ENCODE data around the gene C2CD4C. TPM values are rescaled to one million over a fixed set of nuclear protein-coding genes. Genes with fewer than 3 reads are reported as not detected.
"Not testable (repeated sequence)": the region's sequence is repeated elsewhere in the genome, so short reads cannot be mapped to it uniquely, and the experiment has no call there.

C2CD4C gene
- total and polyA plus RNA-seq, 4 donors = 0.88 to 1.4 (median 1.2) TPM

GRCh38 chr19:384799-385169 lies 24.2 kb downstream of the C2CD4C start:
- H3K9me3 ChIP-seq (ENCODE audit: control insufficient read depth in 4 of 4, insufficient read depth in 3 of 4, low read length in 3 of 4) = peaks cover 0 to 2% (median 0%) of the 10 kb centered on the region in 4 donors
- H3K27ac ChIP-seq (ENCODE audit: low read depth in 1 of 2, low read length in 1 of 2) = no peak overlapping the region
- H3K4me3 ChIP-seq = no peak overlapping the region
- peaks cover 0 to 21% (median 14%) of the 10 kb centered on the region in 3 donors for H3K27me3 ChIP-seq (ENCODE audit: control insufficient read depth in 3 of 3, insufficient read depth in 3 of 3, low read length in 2 of 3)
- no peaks in the 10 kb centered on the region for H3K36me3 ChIP-seq (ENCODE audit: control insufficient read depth in 4 of 4, insufficient read depth in 4 of 4, low read length in 4 of 4)
- no peak for TF ChIP-seq CTCF (IDR thresholded peaks at IDR 0.05; ENCODE audit: control extremely low read depth, extremely low read depth)
- ATAC-seq (ENCODE audit: insufficient read depth, low FRiP score) (no peak), DNase-seq (no peak)
- no peak overlapping the region for H3K9ac ChIP-seq (ENCODE audit: insufficient read depth in 1 of 2, low read length in 2 of 2)
- H3K4me1 ChIP-seq (ENCODE audit: control insufficient read depth in 5 of 5, insufficient read depth in 5 of 5, low read length in 5 of 5) = no peaks in the 10 kb centered on the region
- 64 to 66% methylated on average over 9 of the region's 9 CpGs for WGBS, 2 donors

GRCh38 chr19:383922-384798 lies 24.8 kb downstream of the C2CD4C start:
- ATAC-seq (ENCODE audit: insufficient read depth, low FRiP score) = no peak

GRCh38 chr19:383040-383439 lies 25.9 kb downstream of the C2CD4C start:
- ATAC-seq (ENCODE audit: insufficient read depth, low FRiP score) (no peak), DNase-seq (no peak)
- peaks cover 0 to 2% (median 0%) of the 10 kb centered on the region in 4 donors for H3K9me3 ChIP-seq (ENCODE audit: control insufficient read depth in 4 of 4, insufficient read depth in 3 of 4, low read length in 3 of 4)
- 82 to 92% methylated on average over 19 of the region's 19 CpGs for WGBS, 2 donors
- no peaks in the 10 kb centered on the region for H3K4me1 ChIP-seq (ENCODE audit: control insufficient read depth in 5 of 5, insufficient read depth in 5 of 5, low read length in 5 of 5)
- no peak overlapping the region for H3K4me3 ChIP-seq
- H3K27me3 ChIP-seq (ENCODE audit: control insufficient read depth in 3 of 3, insufficient read depth in 3 of 3, low read length in 2 of 3) = peaks cover 0 to 13% (median 11%) of the 10 kb centered on the region in 3 donors
- no peak overlapping the region for H3K9ac ChIP-seq (ENCODE audit: insufficient read depth in 1 of 2, low read length in 2 of 2)
- TF ChIP-seq CTCF (IDR thresholded peaks at IDR 0.05; ENCODE audit: control extremely low read depth, extremely low read depth) = no peak
- no peaks in the 10 kb centered on the region for H3K36me3 ChIP-seq (ENCODE audit: control insufficient read depth in 4 of 4, insufficient read depth in 4 of 4, low read length in 4 of 4)
- no peak overlapping the region for H3K27ac ChIP-seq (ENCODE audit: low read depth in 1 of 2, low read length in 1 of 2)

More at GRCh38 chr19:383922-384798, 24.8 kb downstream of the C2CD4C start:
- no peak overlapping the region for H3K9ac ChIP-seq (ENCODE audit: insufficient read depth in 1 of 2, low read length in 2 of 2)
- H3K27ac ChIP-seq (ENCODE audit: low read depth in 1 of 2, low read length in 1 of 2) = no peak overlapping the region
- no peak overlapping the region for H3K4me3 ChIP-seq
- DNase-seq = peak; percentile 27 to 62 (median 34)
- peak; percentile 25 for TF ChIP-seq CTCF (IDR thresholded peaks at IDR 0.05; ENCODE audit: control extremely low read depth, extremely low read depth)
- H3K27me3 ChIP-seq (ENCODE audit: control insufficient read depth in 3 of 3, insufficient read depth in 3 of 3, low read length in 2 of 3) = peaks cover 0 to 21% (median 11%) of the 10 kb centered on the region in 3 donors
- H3K4me1 ChIP-seq (ENCODE audit: control insufficient read depth in 5 of 5, insufficient read depth in 5 of 5, low read length in 5 of 5) = no peaks in the 10 kb centered on the region
- WGBS, 2 donors = 26 to 27% methylated on average over 43 to 44 of the region's 44 CpGs
- no peaks in the 10 kb centered on the region for H3K36me3 ChIP-seq (ENCODE audit: control insufficient read depth in 4 of 4, insufficient read depth in 4 of 4, low read length in 4 of 4)
- H3K9me3 ChIP-seq (ENCODE audit: control insufficient read depth in 4 of 4, insufficient read depth in 3 of 4, low read length in 3 of 4) = peaks cover 0 to 2% (median 0%) of the 10 kb centered on the region in 4 donors

DNA sequence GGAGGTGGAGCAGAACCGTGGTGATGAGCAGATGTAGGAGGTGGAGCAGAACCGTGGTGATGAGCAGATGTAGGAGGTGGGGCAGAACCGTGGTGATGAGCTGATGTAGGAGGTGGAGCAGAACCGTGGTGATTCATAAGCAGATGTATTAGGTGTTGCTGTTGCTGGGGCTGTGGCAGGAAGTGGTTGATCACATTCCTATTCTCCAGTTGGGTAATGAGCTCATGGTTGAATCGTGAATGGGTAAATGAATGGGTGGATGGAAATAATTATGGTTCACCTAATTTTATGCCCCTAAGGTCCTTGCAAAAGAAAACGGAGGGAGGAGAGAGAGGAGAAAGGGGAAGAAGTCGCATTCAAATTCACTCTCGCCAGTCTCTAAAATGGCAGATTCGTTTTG lies 26.4 kb downstream of the C2CD4C start:
- H3K9me3 ChIP-seq (ENCODE audit: control insufficient read depth in 4 of 4, insufficient read depth in 3 of 4, low read length in 3 of 4); H3K27ac ChIP-seq (ENCODE audit: low read depth in 1 of 2, low read length in 1 of 2); H3K4me1 ChIP-seq (ENCODE audit: control insufficient read depth in 5 of 5, insufficient read depth in 5 of 5, low read length in 5 of 5); H3K4me3 ChIP-seq; H3K36me3 ChIP-seq (ENCODE audit: control insufficient read depth in 4 of 4, insufficient read depth in 4 of 4, low read length in 4 of 4); ATAC-seq (ENCODE audit: insufficient read depth, low FRiP score); DNase-seq; H3K9ac ChIP-seq (ENCODE audit: insufficient read depth in 1 of 2, low read length in 2 of 2): not testable (repeated sequence)
- H3K27me3 ChIP-seq (ENCODE audit: control insufficient read depth in 3 of 3, insufficient read depth in 3 of 3, low read length in 2 of 3) = peaks cover 0 to 13% (median 9%) of the 10 kb centered on the region in 3 donors
- 57 to 61% methylated on average over 7 to 8 of the region's 9 CpGs for WGBS, 2 donors

- peaks cover 0 to 13% (median 8%) of the 10 kb centered on the region in 3 donors for H3K27me3 ChIP-seq (ENCODE audit: control insufficient read depth in 3 of 3, insufficient read depth in 3 of 3, low read length in 2 of 3)
- not testable (repeated sequence) for DNase-seq; H3K9ac ChIP-seq (ENCODE audit: insufficient read depth in 1 of 2, low read length in 2 of 2); H3K36me3 ChIP-seq (ENCODE audit: control insufficient read depth in 4 of 4, insufficient read depth in 4 of 4, low read length in 4 of 4); H3K4me1 ChIP-seq (ENCODE audit: control insufficient read depth in 5 of 5, insufficient read depth in 5 of 5, low read length in 5 of 5); H3K27ac ChIP-seq (ENCODE audit: low read depth in 1 of 2, low read length in 1 of 2); ATAC-seq (ENCODE audit: insufficient read depth, low FRiP score); H3K9me3 ChIP-seq (ENCODE audit: control insufficient read depth in 4 of 4, insufficient read depth in 3 of 4, low read length in 3 of 4); H3K4me3 ChIP-seq
- 75 to 76% methylated on average over 11 of the region's 11 CpGs for WGBS, 2 donors
Observed at GRCh38 chr19:381901-382300, 27.0 kb downstream of the C2CD4C start.

All from lung (tissue), 12 donors.